ENCODE data around the gene BTLA.
A peak's percentile ranks its signal among the peaks of the same experiment; 100 is the strongest.
"Not testable (repeated sequence)": the region's sequence is repeated elsewhere in the genome, so short reads cannot be mapped to it uniquely, and the experiment has no call there.

BTLA gene

GRCh38 chr3:112494448-112494767 lies 4.9 kb downstream of the BTLA start:
- not testable (repeated sequence) for FAIRE-seq; DNase-seq (ENCODE audit: extremely low spot score, insufficient read length, low read depth)

- DNase-seq (ENCODE audit: extremely low spot score, insufficient read length, low read depth): no peak
- FAIRE-seq: peak; percentile 64
Observed at GRCh38 chr3:112492124-112492523, 7.1 kb downstream of the BTLA start.

- FAIRE-seq (no peak), DNase-seq (ENCODE audit: extremely low spot score, insufficient read length, low read depth) (no peak)
Observed at GRCh38 chr3:112491373-112491772, 7.9 kb downstream of the BTLA start.

- no peak for DNase-seq (ENCODE audit: extremely low spot score, insufficient read length, low read depth)
- FAIRE-seq: peak; percentile 85
Observed at GRCh38 chr3:112489674-112490479, 9.4 kb downstream of the BTLA start.

- FAIRE-seq (no peak), DNase-seq (ENCODE audit: extremely low spot score, insufficient read length, low read depth) (no peak)
Observed at GRCh38 chr3:112486811-112487505, 12.3 kb downstream of the BTLA start.

GRCh38 chr3:112484352-112484751 lies 14.9 kb downstream of the BTLA start:
- DNase-seq (ENCODE audit: extremely low spot score, insufficient read length, low read depth) (no peak), FAIRE-seq (peak; percentile 83)

- FAIRE-seq (peak; percentile 80), DNase-seq (ENCODE audit: extremely low spot score, insufficient read length, low read depth) (no peak)
Observed at GRCh38 chr3:112482675-112483074, 16.6 kb downstream of the BTLA start.

GRCh38 chr3:112481302-112481721 lies 18.0 kb downstream of the BTLA start:
- FAIRE-seq: no peak
- DNase-seq (ENCODE audit: extremely low spot score, insufficient read length, low read depth): no peak

GRCh38 chr3:112477891-112478290 lies 21.4 kb downstream of the BTLA start:
- DNase-seq (ENCODE audit: extremely low spot score, insufficient read length, low read depth) (no peak), FAIRE-seq (peak; percentile 26)

GRCh38 chr3:112476346-112476745 lies 22.9 kb downstream of the BTLA start:
- no peak for FAIRE-seq
- no peak for DNase-seq (ENCODE audit: extremely low spot score, insufficient read length, low read depth)

- FAIRE-seq (no peak), DNase-seq (ENCODE audit: extremely low spot score, insufficient read length, low read depth) (no peak)
Observed at GRCh38 chr3:112474796-112475195, 24.5 kb downstream of the BTLA start.

- DNase-seq (ENCODE audit: extremely low spot score, insufficient read length, low read depth) (no peak), FAIRE-seq (no peak)
Observed at GRCh38 chr3:112472691-112473090, 26.6 kb downstream of the BTLA start.

- no peak for FAIRE-seq
- DNase-seq (ENCODE audit: extremely low spot score, insufficient read length, low read depth): no peak
Observed at GRCh38 chr3:112471596-112472325, 27.5 kb downstream of the BTLA start.

- DNase-seq (ENCODE audit: extremely low spot score, insufficient read length, low read depth) (no peak), FAIRE-seq (no peak)
Observed at GRCh38 chr3:112470788-112471187, 28.5 kb downstream of the BTLA start.

- FAIRE-seq: peak; percentile 58
- DNase-seq (ENCODE audit: extremely low spot score, insufficient read length, low read depth): no peak
Observed at GRCh38 chr3:112469671-112470070, 29.6 kb downstream of the BTLA start.

- FAIRE-seq (peak; percentile 69), DNase-seq (ENCODE audit: extremely low spot score, insufficient read length, low read depth) (no peak)
Observed at GRCh38 chr3:112467539-112467938, 31.7 kb downstream of the BTLA start.

- DNase-seq (ENCODE audit: extremely low spot score, insufficient read length, low read depth) (no peak), FAIRE-seq (no peak)
Observed at GRCh38 chr3:112466020-112466419, 33.3 kb downstream of the BTLA start.

GRCh38 chr3:112464264-112464663 lies 35.0 kb downstream of the BTLA start:
- FAIRE-seq (peak; percentile 88), DNase-seq (ENCODE audit: extremely low spot score, insufficient read length, low read depth) (no peak)

- no peak for DNase-seq (ENCODE audit: extremely low spot score, insufficient read length, low read depth)
Observed at GRCh38 chr3:112463250-112463649, 36.0 kb downstream of the BTLA start.

GRCh38 chr3:112461787-112462186 lies 37.5 kb downstream of the BTLA start:
- DNase-seq (ENCODE audit: extremely low spot score, insufficient read length, low read depth); FAIRE-seq: not testable (repeated sequence)

More at GRCh38 chr3:112463250-112463649, 36.0 kb downstream of the BTLA start:
- peak; percentile 87 for FAIRE-seq
